ENCODE data around the gene LTN1. TPM values are rescaled to one million over a fixed set of nuclear protein-coding genes. Genes with fewer than 3 reads are reported as not detected.
"Not testable (repeated sequence)": the region's sequence is repeated elsewhere in the genome, so short reads cannot be mapped to it uniquely, and the experiment has no call there.

Gene LTN1
- total RNA-seq, 1 experiment from 2014 or later = 15.4 TPM

GRCh38 chr21:29022166-29022565, 29.5 kb upstream of the LTN1 start:
- intact Hi-C loops (cut with micrococcal nuclease; ENCODE audit: unreplicated experiment) = no loop called here
- peaks cover 47% of the 10 kb centered on the region for H3K36me3 Mint-ChIP-seq (ENCODE audit: insufficient read depth, unreplicated experiment)
- peaks cover 22% of the 10 kb centered on the region for H3K4me1 Mint-ChIP-seq (ENCODE audit: low read depth, unreplicated experiment)
- H3K27me3 Mint-ChIP-seq (ENCODE audit: unreplicated experiment) = no peaks in the 10 kb centered on the region
- CTCF ChIA-PET = interaction anchor here (0.7 kb wide), 1 partner anchor 277 kb away, joined by 3 read pairs; no protein-coding TSS in a partner anchor
- no peak for DNase-seq
- no peak overlapping the region for H3K4me3 Mint-ChIP-seq (ENCODE audit: low read depth, unreplicated experiment)
- BruUV-seq (replicated peaks) = no TSS peak
- H3K9me3 Mint-ChIP-seq (ENCODE audit: low read depth, unreplicated experiment) = no peaks in the 10 kb centered on the region
- H3K27ac Mint-ChIP-seq (ENCODE audit: unreplicated experiment) = no peak overlapping the region
- TF ChIP-seq CTCF (IDR thresholded peaks at IDR 0.05; ENCODE audit: unreplicated experiment) = no peak

DNA sequence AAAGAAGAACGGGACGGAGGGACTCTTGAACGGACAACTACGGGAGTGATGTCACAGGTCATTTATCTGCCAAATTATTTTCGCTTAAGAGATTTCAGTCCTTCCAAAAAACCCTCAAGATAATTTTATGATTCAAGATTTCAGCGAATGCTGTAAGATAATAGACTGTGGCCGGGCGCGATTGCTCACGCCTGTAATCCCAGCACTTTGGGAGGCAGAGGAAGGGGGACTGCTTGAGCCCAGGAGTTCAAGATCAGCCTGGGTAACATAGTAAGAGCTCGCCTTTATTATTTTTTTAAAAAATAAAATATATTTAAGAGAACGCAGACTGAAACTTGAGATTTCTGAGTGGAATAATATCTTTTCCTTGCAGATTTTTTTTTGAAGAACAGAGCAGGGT, 25.9 kb upstream of the LTN1 start:
- intact Hi-C loops (cut with micrococcal nuclease; ENCODE audit: unreplicated experiment) = no loop called here
- CTCF ChIA-PET = no interaction called here
- H3K36me3 Mint-ChIP-seq (ENCODE audit: insufficient read depth, unreplicated experiment) = peaks cover 25% of the 10 kb centered on the region

GRCh38 chr21:29017639-29018237, 25.1 kb upstream of the LTN1 start:
- no TSS peak for BruUV-seq (replicated peaks)
- Mint-ChIP-seq H3K4me3 (ENCODE audit: low read depth, unreplicated experiment) (peak overlapping the region; percentile 64), H3K36me3 (ENCODE audit: insufficient read depth, unreplicated experiment) (peaks cover 25% of the 10 kb centered on the region)

More for the DNA sequence above, 25.9 kb upstream of the LTN1 start:
- H3K4me1 Mint-ChIP-seq (ENCODE audit: low read depth, unreplicated experiment) = peaks cover 12% of the 10 kb centered on the region
- DNase-seq = no peak
- peak overlapping the region; percentile 57 for H3K27ac Mint-ChIP-seq (ENCODE audit: unreplicated experiment)
- peak overlapping the region; percentile 64 for H3K4me3 Mint-ChIP-seq (ENCODE audit: low read depth, unreplicated experiment)
- no peaks in the 10 kb centered on the region for H3K27me3 Mint-ChIP-seq (ENCODE audit: unreplicated experiment)
- H3K9me3 Mint-ChIP-seq (ENCODE audit: low read depth, unreplicated experiment) = no peaks in the 10 kb centered on the region
- TSS peak; percentile 52 for BruUV-seq (replicated peaks)
- no peak for TF ChIP-seq CTCF (IDR thresholded peaks at IDR 0.05; ENCODE audit: unreplicated experiment)

DNA sequence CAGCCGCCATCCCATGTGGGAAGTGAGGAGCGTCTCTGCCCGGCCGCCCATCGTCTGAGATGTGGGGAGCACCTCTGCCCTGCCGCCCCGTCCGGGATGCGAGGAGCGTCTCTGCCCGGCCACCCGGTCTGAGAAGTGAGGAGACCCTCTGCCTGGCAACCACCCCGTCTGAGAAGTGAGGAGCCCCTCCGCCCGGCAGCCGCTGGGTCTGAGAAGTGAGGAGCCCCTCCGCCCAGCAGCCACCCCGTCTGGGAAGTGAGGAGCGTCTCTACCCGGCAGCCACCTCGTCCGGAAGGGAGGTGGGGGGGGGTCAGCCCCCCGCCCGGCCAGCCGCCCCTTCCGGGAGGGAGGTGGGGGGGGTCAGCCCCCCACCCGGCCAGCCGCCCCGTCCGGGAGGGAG, 18.6 kb upstream of the LTN1 start:
- CTCF ChIA-PET; BruUV-seq (replicated peaks); H3K4me3 Mint-ChIP-seq (ENCODE audit: low read depth, unreplicated experiment); DNase-seq; H3K27ac Mint-ChIP-seq (ENCODE audit: unreplicated experiment); H3K36me3 Mint-ChIP-seq (ENCODE audit: insufficient read depth, unreplicated experiment); H3K9me3 Mint-ChIP-seq (ENCODE audit: low read depth, unreplicated experiment); H3K27me3 Mint-ChIP-seq (ENCODE audit: unreplicated experiment); intact Hi-C loops (cut with micrococcal nuclease; ENCODE audit: unreplicated experiment); H3K4me1 Mint-ChIP-seq (ENCODE audit: low read depth, unreplicated experiment): not testable (repeated sequence)

More at GRCh38 chr21:29017639-29018237, 25.1 kb upstream of the LTN1 start:
- Mint-ChIP-seq H3K4me1 (ENCODE audit: low read depth, unreplicated experiment) (peaks cover 12% of the 10 kb centered on the region), H3K27ac (ENCODE audit: unreplicated experiment) (peak overlapping the region; percentile 57), H3K9me3 (ENCODE audit: low read depth, unreplicated experiment) (no peaks in the 10 kb centered on the region), H3K27me3 (ENCODE audit: unreplicated experiment) (no peaks in the 10 kb centered on the region)
- no peak for DNase-seq
- no peak for TF ChIP-seq CTCF (IDR thresholded peaks at IDR 0.05; ENCODE audit: unreplicated experiment)
- intact Hi-C loops (cut with micrococcal nuclease; ENCODE audit: unreplicated experiment) = no loop called here
- CTCF ChIA-PET = no interaction called here

GRCh38 chr21:29008367-29008766, 15.7 kb upstream of the LTN1 start:
- no peaks in the 10 kb centered on the region for H3K4me1 Mint-ChIP-seq (ENCODE audit: low read depth, unreplicated experiment)
- H3K27ac Mint-ChIP-seq (ENCODE audit: unreplicated experiment) = no peak overlapping the region
- CTCF ChIA-PET = no interaction called here
- intact Hi-C loops (cut with micrococcal nuclease; ENCODE audit: unreplicated experiment) = no loop called here
- H3K4me3 Mint-ChIP-seq (ENCODE audit: low read depth, unreplicated experiment) = no peak overlapping the region
- no peaks in the 10 kb centered on the region for H3K27me3 Mint-ChIP-seq (ENCODE audit: unreplicated experiment)
- TF ChIP-seq CTCF (IDR thresholded peaks at IDR 0.05; ENCODE audit: unreplicated experiment) = no peak
- no peak for DNase-seq
- no TSS peak for BruUV-seq (replicated peaks)
- H3K36me3 Mint-ChIP-seq (ENCODE audit: insufficient read depth, unreplicated experiment) = no peaks in the 10 kb centered on the region
- H3K9me3 Mint-ChIP-seq (ENCODE audit: low read depth, unreplicated experiment) = no peaks in the 10 kb centered on the region
